Stomach (tissue), 4 donors: ENCODE data around the gene ATP1A1.

Experiments
- CTCF ChIP-seq, 7 experiments: fragments of 450-650 bp in 4 of 7; fragments of 200-600 bp in 3 of 7; sonication (generic) in 3 of 7; IDR thresholded peaks; one replicate each; pipeline ENCODE4 v1.5.1; 2016 to 2019; ENCODE audit warnings: antibody characterized with exemption in 7 of 7, control low read depth in 2 of 7, mild to moderate bottlenecking in 1 of 7
- POLR2A ChIP-seq, 4 donors: fragments of 450-650 bp; IDR thresholded peaks; one replicate each; pipeline ENCODE4 v1.6.1; 2016; ENCODE audit warnings: antibody characterized with exemption in 4 of 4, control low read depth in 2 of 4, mild to moderate bottlenecking in 1 of 4, moderate library complexity in 1 of 4
- POLR2AphosphoS5 ChIP-seq, 3 donors: sonication (generic); formaldehyde crosslinking; IDR thresholded peaks; one replicate each; pipeline ENCODE4 v1.6.1; 2016; ENCODE audit warnings: antibody characterized with exemption in 3 of 3

GRCh38 chr1:116434849-116435248, 61.8 kb downstream of the ATP1A1 start:
- TF ChIP-seq CTCF (IDR thresholded peaks at IDR 0.05) (no peak), POLR2A (IDR thresholded peaks at IDR 0.05) (no peak), POLR2AphosphoS5 (IDR thresholded peaks at IDR 0.05) (no peak)
